Measurements from ENCODE around the gene PRDM11. TPM values are rescaled to one million over a fixed set of nuclear protein-coding genes. Genes with fewer than 3 reads are reported as not detected.

Gene PRDM11
- total and polyA plus RNA-seq, 2 of the 8 experiments (the other 6 are each of a cell fraction or from before 2014, with no cell fraction given), result 3.6 to 11.7 TPM

Other genes starting within 250 kb of the PRDM11 start
- gene TP53I11, start 195.8 kb upstream of the PRDM11 start, total RNA-seq (2021; fragmentation: NEBNext Ultra II Directional; extraction: Animal tissue kit (Norgen Biotek cat#: 25700)), result 46.3 and 53.7 TPM in 2 replicates
- gene TP53I11, start 195.8 kb upstream of the PRDM11 start, polyA plus RNA-seq (2011; rRNA removed), result 34.0 and 47.5 TPM in 2 replicates
- 12.3 and 13.2 TPM in 2 replicates for gene SYT13, start 139.7 kb downstream of the PRDM11 start, total RNA-seq (2021; fragmentation: NEBNext Ultra II Directional; extraction: Animal tissue kit (Norgen Biotek cat#: 25700))
- 4.8 and 7.5 TPM in 2 replicates for gene SYT13, start 139.7 kb downstream of the PRDM11 start, polyA plus RNA-seq (2011; rRNA removed)

Data from H1 (cell line).